H9 (cell line): ENCODE data around the gene TMEM267. TPM values are rescaled to one million over a fixed set of nuclear protein-coding genes. Genes with fewer than 3 reads are reported as not detected.

Experiments
- DNase-seq: peaks from one replicate; pipeline ENCODE4 v3.0.0-alpha.2; 2017
- H2AFZ ChIP-seq: one replicate; pipeline ENCODE4 v1.6.1; 2013; ENCODE audit warnings: mild to moderate bottlenecking, low read length, control low read depth, moderate library complexity
- H2AK5ac ChIP-seq: 2 replicates; pipeline ENCODE4 v1.6.1; 2013; ENCODE audit warnings: low read length, control low read depth, mixed read lengths; ENCODE audit not compliant: insufficient read length
- H2BK120ac ChIP-seq: one replicate; pipeline ENCODE4 v1.6.1; 2013; ENCODE audit warnings: low read depth, mild to moderate bottlenecking, low read length, control low read depth, inconsistent platforms; ENCODE audit not compliant: poor library complexity, severe bottlenecking
- H2BK12ac ChIP-seq: 2 replicates; pipeline ENCODE4 v1.6.1; 2013; ENCODE audit warnings: low read length, control low read depth, mixed read lengths, low read depth; ENCODE audit not compliant: insufficient read length
- H2BK15ac ChIP-seq: 2 replicates; pipeline ENCODE4 v1.6.1; 2013; ENCODE audit warnings: low read depth, low read length, control low read depth
- H2BK20ac ChIP-seq: one replicate; pipeline ENCODE4 v1.6.1; 2013; ENCODE audit warnings: low read depth, mild to moderate bottlenecking, low read length, control low read depth, inconsistent platforms; ENCODE audit not compliant: poor library complexity, severe bottlenecking
- H2BK5ac ChIP-seq: 2 replicates; pipeline ENCODE4 v1.6.1; 2013; ENCODE audit warnings: low read length, control low read depth, mixed read lengths; ENCODE audit not compliant: insufficient read length
- H3K14ac ChIP-seq: 2 replicates; pipeline ENCODE4 v1.6.1; 2013; ENCODE audit warnings: low read length, control low read depth; ENCODE audit not compliant: insufficient read depth
- H3K18ac ChIP-seq: 2 replicates; pipeline ENCODE4 v1.6.1; 2013; ENCODE audit warnings: low read depth, mild to moderate bottlenecking, mixed read lengths, low read length, control low read depth; ENCODE audit not compliant: insufficient read length
- H3K23ac ChIP-seq: 2 replicates; pipeline ENCODE4 v1.6.1; 2013; ENCODE audit warnings: low read length, control low read depth, mixed read lengths, low read depth; ENCODE audit not compliant: insufficient read length
- H3K23me2 ChIP-seq: 2 replicates; pipeline ENCODE4 v1.6.1; 2013; ENCODE audit warnings: low read depth, mild to moderate bottlenecking, mixed read lengths, low read length, control low read depth; ENCODE audit not compliant: insufficient read length, poor library complexity, severe bottlenecking
- H3K27ac ChIP-seq: 2 replicates; pipeline ENCODE4 v1.5.1; 2013; ENCODE audit warnings: low read length, control low read depth, mixed read lengths, low read depth; ENCODE audit not compliant: insufficient read length
- H3K27me3 ChIP-seq: 2 replicates; pipeline ENCODE4 v1.6.1; 2013; ENCODE audit warnings: low read length, control low read depth, inconsistent platforms; ENCODE audit not compliant: insufficient read depth
- H3K4ac ChIP-seq: 2 replicates; pipeline ENCODE4 v1.6.1; 2013; ENCODE audit warnings: low read depth, mild to moderate bottlenecking, control low read depth, inconsistent platforms, low read length, moderate library complexity
- H3K4me1 ChIP-seq: 2 replicates; pipeline ENCODE4 v1.6.1; 2013; ENCODE audit warnings: low read length, control low read depth, inconsistent platforms; ENCODE audit not compliant: insufficient read depth
- H3K4me2 ChIP-seq: 2 replicates; pipeline ENCODE4 v1.6.1; 2013; ENCODE audit warnings: low read length, control low read depth, mixed read lengths; ENCODE audit not compliant: insufficient read length, insufficient read depth
- H3K56ac ChIP-seq: 2 replicates; pipeline ENCODE4 v1.6.1; 2013; ENCODE audit warnings: low read depth, mild to moderate bottlenecking, mixed read lengths, low read length, control low read depth; ENCODE audit not compliant: insufficient read length
- H3K79me1 ChIP-seq: 2 replicates; pipeline ENCODE4 v1.6.1; 2013; ENCODE audit warnings: low read depth, mild to moderate bottlenecking, moderate library complexity, low read length, control low read depth, inconsistent platforms; ENCODE audit not compliant: insufficient read depth, poor library complexity, severe bottlenecking
- H3K79me2 ChIP-seq: 2 replicates; pipeline ENCODE4 v1.6.1; 2013; ENCODE audit warnings: low read length, control low read depth, inconsistent platforms; ENCODE audit not compliant: insufficient read depth
- H3K9ac ChIP-seq: 2 replicates; pipeline ENCODE4 v1.6.1; 2013; ENCODE audit warnings: low read length, control low read depth, mixed read lengths; ENCODE audit not compliant: insufficient read length; ENCODE audit errors: extremely low read depth
- H3K9me3 ChIP-seq: one replicate; pipeline ENCODE4 v1.6.1; 2013; ENCODE audit warnings: low read depth, low read length, inconsistent platforms; ENCODE audit not compliant: control insufficient read depth
- H3T11ph ChIP-seq: one replicate; pipeline ENCODE4 v1.6.1; 2013; ENCODE audit warnings: mild to moderate bottlenecking, low read length, control low read depth, inconsistent platforms
- H4K20me1 ChIP-seq: one replicate; pipeline ENCODE4 v1.6.1; 2013; ENCODE audit not compliant: control insufficient read depth, insufficient read length, insufficient read depth
- H4K5ac ChIP-seq: 2 replicates; pipeline ENCODE4 v1.6.1; 2013; ENCODE audit warnings: low read depth, mild to moderate bottlenecking, mixed read lengths, low read length, control low read depth; ENCODE audit not compliant: insufficient read length
- H4K8ac ChIP-seq: replicated peaks from 2 replicates; pipeline ENCODE4 v1.6.1; 2013; ENCODE audit warnings: low read length, control low read depth, mixed read lengths, low read depth; ENCODE audit not compliant: insufficient read length
- H4K91ac ChIP-seq: 2 replicates; pipeline ENCODE4 v1.6.1; 2013; ENCODE audit warnings: low read depth, mild to moderate bottlenecking, moderate library complexity, mixed read lengths, low read length, control low read depth; ENCODE audit not compliant: insufficient read length
- H3K27ac Mint-ChIP-seq, 3 experiments: 2 replicates in 2 of 3; 3 replicates in 1 of 3; pipeline ENCODE4 v1.8.0; 2020 to 2021; ENCODE audit warnings: mixed read lengths in 3 of 3, mild to moderate bottlenecking in 1 of 3, moderate library complexity in 1 of 3
- H3K27me3 Mint-ChIP-seq: 2 replicates; pipeline ENCODE4 v1.8.0; 2021; ENCODE audit warnings: low read depth, mild to moderate bottlenecking, moderate library complexity, mixed read lengths
- H3K36me3 Mint-ChIP-seq, 3 experiments: 2 replicates in 2 of 3; 3 replicates in 1 of 3; pipeline ENCODE4 v1.8.0; 2020 to 2021; ENCODE audit warnings: low read depth in 3 of 3, mixed read lengths in 3 of 3; ENCODE audit not compliant: insufficient read depth in 1 of 3
- H3K4me1 Mint-ChIP-seq, 2 experiments: 2 replicates each; pipeline ENCODE4 v1.8.0; 2020; ENCODE audit warnings: mixed read lengths in 2 of 2
- H3K4me3 Mint-ChIP-seq, 2 experiments: 2 replicates in 1 of 2; 3 replicates in 1 of 2; pipeline ENCODE4 v1.8.0; 2020 to 2021; ENCODE audit warnings: mild to moderate bottlenecking in 2 of 2, mixed read lengths in 2 of 2, moderate library complexity in 1 of 2
- H3K9me3 Mint-ChIP-seq, 2 experiments: 2 replicates in 1 of 2; 3 replicates in 1 of 2; pipeline ENCODE4 v1.8.0; 2020; ENCODE audit warnings: mild to moderate bottlenecking in 2 of 2, mixed read lengths in 2 of 2, moderate library complexity in 1 of 2
- CTCF ChIP-seq: fragments of 200-600 bp; sonication (generic); conservative IDR thresholded peaks from 3 replicates; pipeline ENCODE4 v1.8.0; 2021; ENCODE audit warnings: antibody characterized with exemption, mild to moderate bottlenecking
- WGBS: extraction: QIAGEN DNeasy Blood & Tissue Kit; methylation state at CpG from one replicate; pipeline ENCODE4 v1.1.7; 2013; ENCODE audit warnings: missing lambda C conversion rate, low lambda C conversion rate, mixed read lengths; ENCODE audit not compliant: insufficient read length; ENCODE audit errors: extremely low coverage; 5-methylcytosine and 5-hydroxymethylcytosine counted together
- total RNA-seq: library from RNA; stranded (reverse); gene quantifications from 2 replicates; pipeline ENCODE4 v1.2.1, GENCODE V29; 2021

Gene TMEM267
- total RNA-seq, 1 experiment from 2014 or later: 5.1 TPM

GRCh38 chr5:43416803-43417394 lies 66.8 kb downstream of the TMEM267 start:
- H3K4me1 Mint-ChIP-seq: peaks cover 8 to 9% of the 10 kb centered on the region in 2 experiments
- no peaks in the 10 kb centered on the region for H3K9me3 Mint-ChIP-seq
- TF ChIP-seq CTCF: no peak

More at GRCh38 chr5:43416803-43417394, 66.8 kb downstream of the TMEM267 start:
- Histone ChIP-seq H3K14ac (no peak overlapping the region), H2BK120ac (no peak overlapping the region), H3K79me1 (no peaks in the 10 kb centered on the region), H4K5ac (no peak overlapping the region), H4K91ac (no peak overlapping the region), H2BK15ac (no peak overlapping the region), H3K4me1 (no peaks in the 10 kb centered on the region; the same call in 1 of the 2 replicates), H3K9me3 (no peaks in the 10 kb centered on the region), H2BK20ac (no peak overlapping the region), H3K9ac (no peak overlapping the region), H3K4me2 (no peak overlapping the region), H2AFZ (no peak overlapping the region), H3K18ac (no peak overlapping the region), H4K20me1 (no peaks in the 10 kb centered on the region), H3K27ac (no peak overlapping the region), H3K56ac (no peak overlapping the region), H4K8ac (no peak overlapping the region), H3K23me2 (no peaks in the 10 kb centered on the region), H3K27me3 (no peaks in the 10 kb centered on the region), H2BK12ac (no peak overlapping the region), H3K23ac (no peak overlapping the region), H3T11ph (no peak overlapping the region), H2AK5ac (no peak overlapping the region), H3K79me2 (no peaks in the 10 kb centered on the region), H2BK5ac (no peak overlapping the region), H3K4ac (no peak overlapping the region)
- DNase-seq: no peak
- H3K36me3 Mint-ChIP-seq: no peaks in the 10 kb centered on the region; a peak in 1 of 7 replicates
- H3K4me3 Mint-ChIP-seq: no peak overlapping the region
- no peak overlapping the region for H3K27ac Mint-ChIP-seq
- WGBS: no CpG with 5 or more reads among the region's 3 CpGs
- H3K27me3 Mint-ChIP-seq: peaks cover 3% of the 10 kb centered on the region; the same call in 1 of the 2 replicates
